PFSK-1 (cell line): ENCODE data around the gene ZBED4.

Source experiments
- FOXP2 ChIP-seq: optimal IDR thresholded peaks from 2 replicates; pipeline ENCODE3; 2011; ENCODE audit warnings: borderline replicate concordance, control low read depth, inconsistent platforms; ENCODE audit not compliant: insufficient read depth; ENCODE audit errors: extremely low read length, extremely low read depth
- POLR2AphosphoS5 ChIP-seq: IDR thresholded peaks from 2 replicates; pipeline ENCODE4 v1.6.1; 2012; ENCODE audit warnings: low read depth, mild to moderate bottlenecking, control low read depth, low read length, moderate library complexity
- SIN3A ChIP-seq: IDR thresholded peaks from 2 replicates; pipeline ENCODE4 v1.6.1; 2012; ENCODE audit warnings: mild to moderate bottlenecking, low read length, moderate library complexity, borderline replicate concordance; ENCODE audit not compliant: insufficient read depth
- TAF1 ChIP-seq: IDR thresholded peaks from 2 replicates; pipeline ENCODE4 v1.6.1; 2012; ENCODE audit warnings: low read length, control low read depth, borderline replicate concordance; ENCODE audit not compliant: insufficient read depth
- TF ChIP-seq, protein P1 (sequence below), 2 experiments: IDR thresholded peaks; 2 replicates each; pipeline versions ENCODE4 v1.6.1 to v1.8.0; 2011 to 2012; ENCODE audit warnings: low read depth in 2 of 2, low read length in 2 of 2, control low read depth in 1 of 2, inconsistent platforms in 1 of 2, mild to moderate bottlenecking in 1 of 2, moderate library complexity in 1 of 2; ENCODE audit not compliant: insufficient read depth in 1 of 2

The ZBED4 gene

DNA sequence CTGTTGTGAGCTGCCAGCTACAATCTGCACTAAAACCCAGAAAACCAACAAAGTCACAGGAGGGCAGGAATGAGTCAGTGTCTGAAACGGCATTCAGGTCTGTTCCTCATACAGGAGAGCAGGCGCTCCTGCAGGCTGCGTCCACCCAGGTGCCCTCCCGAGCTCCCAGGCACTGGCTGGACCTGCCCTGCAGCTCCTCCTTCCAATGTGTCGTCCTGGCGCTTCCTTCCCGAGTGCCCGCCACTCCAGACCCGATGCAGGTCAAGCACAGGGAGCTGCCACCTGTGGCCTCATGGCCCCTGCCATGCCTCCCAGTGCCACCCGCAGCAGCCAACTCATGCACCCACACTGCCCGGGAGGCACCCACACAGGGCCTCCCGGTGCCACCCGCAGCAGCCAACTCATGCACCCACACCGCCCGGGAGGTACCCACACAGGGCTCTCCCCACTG lies 38.0 kb upstream of the ZBED4 start:
- no peak for TF ChIP-seq FOXP2
- TF ChIP-seq TAF1: no peak
- TF ChIP-seq, protein P1, sequence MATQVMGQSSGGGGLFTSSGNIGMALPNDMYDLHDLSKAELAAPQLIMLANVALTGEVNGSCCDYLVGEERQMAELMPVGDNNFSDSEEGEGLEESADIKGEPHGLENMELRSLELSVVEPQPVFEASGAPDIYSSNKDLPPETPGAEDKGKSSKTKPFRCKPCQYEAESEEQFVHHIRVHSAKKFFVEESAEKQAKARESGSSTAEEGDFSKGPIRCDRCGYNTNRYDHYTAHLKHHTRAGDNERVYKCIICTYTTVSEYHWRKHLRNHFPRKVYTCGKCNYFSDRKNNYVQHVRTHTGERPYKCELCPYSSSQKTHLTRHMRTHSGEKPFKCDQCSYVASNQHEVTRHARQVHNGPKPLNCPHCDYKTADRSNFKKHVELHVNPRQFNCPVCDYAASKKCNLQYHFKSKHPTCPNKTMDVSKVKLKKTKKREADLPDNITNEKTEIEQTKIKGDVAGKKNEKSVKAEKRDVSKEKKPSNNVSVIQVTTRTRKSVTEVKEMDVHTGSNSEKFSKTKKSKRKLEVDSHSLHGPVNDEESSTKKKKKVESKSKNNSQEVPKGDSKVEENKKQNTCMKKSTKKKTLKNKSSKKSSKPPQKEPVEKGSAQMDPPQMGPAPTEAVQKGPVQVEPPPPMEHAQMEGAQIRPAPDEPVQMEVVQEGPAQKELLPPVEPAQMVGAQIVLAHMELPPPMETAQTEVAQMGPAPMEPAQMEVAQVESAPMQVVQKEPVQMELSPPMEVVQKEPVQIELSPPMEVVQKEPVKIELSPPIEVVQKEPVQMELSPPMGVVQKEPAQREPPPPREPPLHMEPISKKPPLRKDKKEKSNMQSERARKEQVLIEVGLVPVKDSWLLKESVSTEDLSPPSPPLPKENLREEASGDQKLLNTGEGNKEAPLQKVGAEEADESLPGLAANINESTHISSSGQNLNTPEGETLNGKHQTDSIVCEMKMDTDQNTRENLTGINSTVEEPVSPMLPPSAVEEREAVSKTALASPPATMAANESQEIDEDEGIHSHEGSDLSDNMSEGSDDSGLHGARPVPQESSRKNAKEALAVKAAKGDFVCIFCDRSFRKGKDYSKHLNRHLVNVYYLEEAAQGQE (IDR thresholded peaks at IDR 0.05; ENCODE audit: insufficient read depth in 1 of 2, low read depth in 2 of 2, low read length in 2 of 2): no peak
- TF ChIP-seq SIN3A: no peak
- no peak for TF ChIP-seq POLR2AphosphoS5

DNA sequence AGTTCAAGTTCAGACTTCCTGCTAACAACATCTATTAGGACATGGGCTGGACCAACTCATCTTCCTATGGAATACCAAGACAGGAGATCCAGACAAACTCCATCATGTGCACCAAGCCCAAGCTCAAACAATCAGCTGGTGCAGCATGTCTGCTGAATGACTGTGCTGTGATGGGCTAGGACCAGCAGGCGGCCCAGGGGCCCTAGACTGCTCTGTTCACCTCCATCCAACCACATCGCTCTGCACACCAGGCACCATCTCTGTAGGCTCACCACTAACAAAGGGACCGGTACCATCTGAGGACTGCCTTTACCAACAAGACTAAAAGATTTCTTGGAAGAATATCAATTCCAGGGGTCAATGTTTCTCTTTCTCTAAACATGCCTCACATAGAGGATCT lies 36.3 kb upstream of the ZBED4 start:
- TF ChIP-seq POLR2AphosphoS5: no peak
- TF ChIP-seq SIN3A: no peak
- no peak for TF ChIP-seq TAF1
- TF ChIP-seq, protein P1 (IDR thresholded peaks at IDR 0.05; ENCODE audit: insufficient read depth in 1 of 2, low read depth in 2 of 2, low read length in 2 of 2): no peak
- no peak for TF ChIP-seq FOXP2

DNA sequence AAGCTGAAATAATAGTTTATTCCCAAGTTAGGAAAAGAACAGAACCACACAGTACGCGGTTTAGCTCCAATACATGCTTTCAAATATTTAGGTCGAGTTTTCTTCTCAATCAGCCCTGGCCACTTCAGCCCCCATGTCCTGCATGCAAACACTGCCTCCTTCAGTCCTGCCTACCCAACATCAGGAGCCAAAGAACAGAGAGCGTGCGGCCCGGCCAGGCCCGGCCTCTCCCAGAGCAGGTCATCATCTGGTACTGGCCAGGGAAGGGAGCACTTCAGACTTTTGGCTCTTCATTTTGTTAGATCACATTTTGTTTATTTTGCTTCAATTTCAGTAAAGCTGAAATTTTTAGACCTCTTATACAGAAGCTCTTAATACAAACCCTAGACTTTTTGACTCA lies 32.7 kb upstream of the ZBED4 start:
- no peak for TF ChIP-seq POLR2AphosphoS5
- TF ChIP-seq, protein P1 (IDR thresholded peaks at IDR 0.05; ENCODE audit: insufficient read depth in 1 of 2, low read depth in 2 of 2, low read length in 2 of 2): no peak
- TF ChIP-seq SIN3A: no peak
- no peak for TF ChIP-seq FOXP2
- no peak for TF ChIP-seq TAF1

DNA sequence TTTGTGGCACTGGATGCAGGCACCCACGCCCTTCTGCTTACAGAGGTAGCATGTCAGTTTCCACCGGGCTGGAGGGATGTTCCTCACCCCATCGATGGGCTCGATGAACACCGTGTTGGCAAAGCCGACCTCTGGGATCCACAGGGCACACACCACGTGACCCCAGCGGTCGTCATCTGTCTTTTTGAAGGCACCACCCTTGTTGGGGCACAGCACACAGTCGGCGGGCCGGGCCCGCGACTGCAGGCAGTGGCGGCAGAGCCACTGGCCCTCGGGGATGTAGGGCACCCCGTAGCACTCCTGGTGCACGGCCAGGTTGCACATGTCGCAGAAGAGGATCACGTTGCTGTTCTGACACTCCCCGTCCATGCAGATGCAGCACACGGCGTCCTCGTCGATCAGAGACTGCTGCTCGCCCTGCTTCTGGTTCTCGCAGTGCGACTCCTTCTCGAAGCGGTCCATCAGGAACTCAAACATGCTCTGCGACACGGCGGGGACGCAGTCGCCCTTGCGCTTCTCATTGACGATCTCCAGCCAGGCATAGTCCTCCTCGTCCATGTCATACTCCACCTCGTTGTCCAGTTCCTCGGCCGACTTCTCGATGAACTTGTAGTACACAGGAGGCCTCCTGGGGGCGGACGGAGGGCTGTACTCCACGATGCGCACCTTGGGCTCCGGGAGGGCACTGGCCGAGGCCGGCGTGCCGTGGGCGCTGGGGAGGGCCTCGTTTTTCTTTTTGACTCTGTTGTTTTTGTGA lies 30.2 kb upstream of the ZBED4 start:
- TF ChIP-seq, protein P1 (IDR thresholded peaks at IDR 0.05; ENCODE audit: insufficient read depth in 1 of 2, low read depth in 2 of 2, low read length in 2 of 2): no peak
- TF ChIP-seq FOXP2 (no peak), SIN3A (no peak), TAF1 (no peak), POLR2AphosphoS5 (no peak)

DNA sequence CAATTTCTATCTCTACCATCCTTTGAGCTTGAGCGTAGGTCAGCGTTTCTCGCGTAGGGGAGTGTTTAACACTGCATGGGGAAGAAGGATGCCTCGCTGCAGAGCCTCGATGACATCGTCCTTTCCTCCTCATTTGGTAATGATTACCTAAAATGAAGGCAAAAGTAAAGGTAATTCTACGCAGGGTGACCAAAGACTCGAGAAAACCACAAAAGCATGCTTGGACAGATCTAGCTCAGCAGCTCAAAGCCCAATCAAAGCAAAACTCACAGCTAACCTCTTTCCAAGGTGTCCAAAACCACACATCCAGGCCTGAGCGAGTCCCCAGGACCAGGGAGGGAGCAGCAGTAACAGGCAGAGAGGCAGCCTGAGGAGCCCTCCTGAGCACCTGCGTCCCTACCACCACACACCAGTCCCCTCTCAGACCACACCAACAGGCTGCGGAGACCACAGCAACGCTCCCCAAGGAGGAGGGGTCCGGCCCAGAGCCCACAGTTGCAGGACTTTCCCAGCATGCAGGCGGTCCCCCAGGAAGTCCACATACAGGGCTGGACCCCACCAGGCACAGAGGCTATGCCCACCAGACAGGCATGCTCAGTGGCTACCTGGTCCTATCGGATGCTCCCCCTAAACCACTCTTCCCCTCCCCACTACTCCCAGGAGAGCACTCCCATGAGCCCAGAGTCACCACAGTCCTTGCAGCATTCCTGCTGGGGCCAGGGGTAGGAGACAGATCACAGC lies 29.3 kb upstream of the ZBED4 start:
- TF ChIP-seq SIN3A (no peak), POLR2AphosphoS5 (no peak), TAF1 (no peak), FOXP2 (no peak)
- TF ChIP-seq, protein P1 (IDR thresholded peaks at IDR 0.05; ENCODE audit: insufficient read depth in 1 of 2, low read depth in 2 of 2, low read length in 2 of 2): no peak
